Upper lobe of left lung (tissue), 6 donors: Measurements from ENCODE around the gene SYNE3. TPM values are rescaled to one million over a fixed set of nuclear protein-coding genes. Genes with fewer than 3 reads are reported as not detected.

Experiments
- ATAC-seq, 2 donors: fragments of 200-7000 bp; cut with Tn5 transposase; one replicate each; pipeline ENCODE4 v1.9.1; 2022; ENCODE audit warnings: mild to moderate bottlenecking in 2 of 2, moderate library complexity in 2 of 2; ENCODE audit not compliant: low FRiP score in 2 of 2
- DNase-seq, 2 donors: peaks; one replicate each; pipeline ENCODE4 v3.0.0-alpha.2; 2019 to 2020
- H3K27ac ChIP-seq, 4 donors: fragments of 200-600 bp; sonication (generic); one replicate each; pipeline ENCODE4 v1.5.1; 2016 to 2019
- H3K27me3 ChIP-seq, 4 donors: fragments of 200-600 bp; sonication (generic); one replicate each; pipeline ENCODE4 v1.5.1; 2017 to 2019
- H3K36me3 ChIP-seq, 4 donors: fragments of 200-600 bp; sonication (generic); one replicate each; pipeline ENCODE4 v1.5.1; 2016 to 2019
- H3K4me1 ChIP-seq, 4 donors: fragments of 200-600 bp; sonication (generic); one replicate each; pipeline ENCODE4 v1.5.1; 2018 to 2019
- H3K4me3 ChIP-seq, 4 donors: fragments of 200-600 bp; sonication (generic); one replicate each; pipeline ENCODE4 v1.5.1; 2017 to 2019; ENCODE audit warnings: mild to moderate bottlenecking in 2 of 4, moderate library complexity in 1 of 4
- H3K9me3 ChIP-seq, 4 donors: fragments of 200-600 bp; sonication (generic); one replicate each; pipeline ENCODE4 v1.5.1; 2018 to 2019
- CTCF ChIP-seq, 6 experiments: fragments of 450-650 bp in 4 of 6; fragments of 200-600 bp in 2 of 6; sonication (generic) in 2 of 6; IDR thresholded peaks; one replicate each; pipeline ENCODE4 v1.5.1; 2016 to 2019; ENCODE audit warnings: antibody characterized with exemption in 6 of 6
- EP300 ChIP-seq, 4 donors: sonication (generic); formaldehyde crosslinking; IDR thresholded peaks; one replicate each; pipeline ENCODE4 v1.5.1; 2017; ENCODE audit warnings: antibody characterized with exemption in 4 of 4, control low read depth in 2 of 4
- POLR2A ChIP-seq, 4 donors: fragments of 450-650 bp; IDR thresholded peaks; one replicate each; pipeline ENCODE4 v1.5.1; 2016 to 2017; ENCODE audit warnings: antibody characterized with exemption in 4 of 4, mild to moderate bottlenecking in 2 of 4
- POLR2AphosphoS5 ChIP-seq, 2 donors: sonication (generic); formaldehyde crosslinking; IDR thresholded peaks; one replicate each; pipeline ENCODE4 v1.5.1; 2017; ENCODE audit warnings: antibody characterized with exemption in 2 of 2
- WGBS, 2 donors: methylation state at CpG; one replicate each; pipeline ENCODE4 v1.1.5; 2017 to 2018; 5-methylcytosine and 5-hydroxymethylcytosine counted together
- total RNA-seq, 6 donors: library from RNA; depleted of rRNA in 4 of 6; stranded (reverse); fragments of >200 nt in 4 of 6; gene quantifications; one replicate each; pipeline versions ENCODE4 v1.1.0 to v1.2.1, GENCODE V29; 2016 to 2021
- donor health status: DM: no; HTN: no; CAD: no; lungs with moderate emphysema.
- donor health status: DM: no; HTN: yes; CAD: no; lungs with severe emphysema.

The SYNE3 gene
- total RNA-seq, 6 donors from 2014 or later: 15.6 to 38.8 (median 19.0) TPM

DNA sequence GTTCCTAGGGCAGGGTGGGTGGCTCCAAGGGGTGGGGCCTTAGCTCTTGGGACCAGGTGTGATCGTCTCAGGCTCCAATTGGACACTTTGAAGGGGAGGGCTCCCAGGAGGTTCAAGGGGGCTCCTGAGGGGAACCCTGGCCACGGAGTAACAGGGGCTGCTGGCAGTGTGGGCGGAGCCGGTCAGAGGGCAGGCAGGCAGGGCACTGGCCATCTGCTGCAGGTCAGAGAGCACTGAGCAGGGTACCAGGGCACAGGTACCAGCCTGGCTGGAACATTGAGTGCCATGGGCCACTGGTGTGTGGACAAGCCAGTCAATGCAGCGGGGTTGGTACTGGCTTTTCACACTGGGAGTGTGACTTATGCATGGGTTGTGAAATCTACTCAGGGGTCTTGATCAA, 32.2 kb downstream of the SYNE3 start:
- H3K36me3 ChIP-seq: peaks cover 0 to 9% (median 0%) of the 10 kb centered on the region in 4 donors
- H3K9me3 ChIP-seq: no peaks in the 10 kb centered on the region
- no peak for ATAC-seq
- no peak for TF ChIP-seq EP300 (IDR thresholded peaks at IDR 0.05)
- TF ChIP-seq POLR2A (IDR thresholded peaks at IDR 0.05): no peak
- no peak for TF ChIP-seq POLR2AphosphoS5 (IDR thresholded peaks at IDR 0.05)
- TF ChIP-seq CTCF (IDR thresholded peaks at IDR 0.05): no peak
- WGBS, 2 donors: 93 to 98% methylated on average over 5 of the region's 5 CpGs
- H3K27me3 ChIP-seq: no peaks in the 10 kb centered on the region
- peaks cover 17 to 35% (median 25%) of the 10 kb centered on the region in 4 donors for H3K4me1 ChIP-seq
- H3K4me3 ChIP-seq: no peak overlapping the region
- DNase-seq: no peak
- H3K27ac ChIP-seq: no peak overlapping the region

DNA sequence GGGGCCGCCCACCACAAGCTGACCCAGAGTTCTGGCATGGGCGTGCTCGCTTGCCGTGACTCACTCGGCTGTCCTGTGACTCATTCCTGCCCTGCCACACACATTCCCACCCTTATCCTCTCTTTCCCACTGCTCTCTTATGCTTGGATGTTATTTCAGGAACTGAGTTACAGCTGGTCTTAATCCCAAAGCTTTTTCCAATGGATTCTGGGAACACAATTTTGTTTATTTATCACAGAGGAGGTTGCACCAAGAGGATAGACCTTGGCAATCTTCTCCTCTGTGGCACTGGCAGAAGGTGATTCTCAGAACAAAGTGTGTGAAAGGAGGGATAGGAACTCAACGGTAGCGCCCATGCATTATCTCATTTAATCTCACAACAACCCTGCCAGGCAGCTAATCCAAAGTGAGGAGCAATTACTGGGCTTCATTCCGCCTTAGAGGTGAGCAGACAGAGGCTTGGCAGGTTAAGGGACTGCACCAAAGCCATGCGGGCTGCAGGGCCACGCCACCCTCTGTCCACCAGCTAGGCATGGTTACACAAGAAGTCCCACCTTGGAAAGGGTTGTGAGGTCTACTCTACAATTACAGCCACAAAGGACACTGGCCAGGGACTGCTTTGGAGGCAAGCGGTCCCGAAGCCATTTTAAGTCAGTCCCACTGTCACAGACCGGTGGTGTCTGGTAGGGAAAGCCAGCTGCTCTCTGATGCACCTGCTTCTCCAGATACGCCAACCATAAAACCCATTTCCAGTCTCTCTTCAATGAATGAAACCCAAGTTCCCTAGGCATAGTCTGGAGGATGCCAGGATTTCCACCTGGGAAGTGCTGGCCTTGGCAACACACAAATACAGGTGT, 32.9 kb downstream of the SYNE3 start:
- peaks cover 0 to 9% (median 0%) of the 10 kb centered on the region in 4 donors for H3K36me3 ChIP-seq
- 73 to 80% methylated on average over 12 to 14 of the region's 14 CpGs for WGBS, 2 donors
- H3K27ac ChIP-seq: peak overlapping the region in 3 of 4 donors; percentile 27 to 50 (median 36)
- TF ChIP-seq POLR2AphosphoS5 (IDR thresholded peaks at IDR 0.05) (peak; percentile 29 to 41), EP300 (IDR thresholded peaks at IDR 0.05) (peak in 1 of 4 donors; percentile 60), CTCF (IDR thresholded peaks at IDR 0.05) (no peak), POLR2A (IDR thresholded peaks at IDR 0.05) (no peak)
- DNase-seq (peak; percentile 68 to 76), ATAC-seq (peak; percentile 65 to 91)
- no peaks in the 10 kb centered on the region for H3K27me3 ChIP-seq
- no peak overlapping the region for H3K4me3 ChIP-seq
- no peaks in the 10 kb centered on the region for H3K9me3 ChIP-seq
- peaks cover 12 to 28% (median 20%) of the 10 kb centered on the region in 4 donors for H3K4me1 ChIP-seq

DNA sequence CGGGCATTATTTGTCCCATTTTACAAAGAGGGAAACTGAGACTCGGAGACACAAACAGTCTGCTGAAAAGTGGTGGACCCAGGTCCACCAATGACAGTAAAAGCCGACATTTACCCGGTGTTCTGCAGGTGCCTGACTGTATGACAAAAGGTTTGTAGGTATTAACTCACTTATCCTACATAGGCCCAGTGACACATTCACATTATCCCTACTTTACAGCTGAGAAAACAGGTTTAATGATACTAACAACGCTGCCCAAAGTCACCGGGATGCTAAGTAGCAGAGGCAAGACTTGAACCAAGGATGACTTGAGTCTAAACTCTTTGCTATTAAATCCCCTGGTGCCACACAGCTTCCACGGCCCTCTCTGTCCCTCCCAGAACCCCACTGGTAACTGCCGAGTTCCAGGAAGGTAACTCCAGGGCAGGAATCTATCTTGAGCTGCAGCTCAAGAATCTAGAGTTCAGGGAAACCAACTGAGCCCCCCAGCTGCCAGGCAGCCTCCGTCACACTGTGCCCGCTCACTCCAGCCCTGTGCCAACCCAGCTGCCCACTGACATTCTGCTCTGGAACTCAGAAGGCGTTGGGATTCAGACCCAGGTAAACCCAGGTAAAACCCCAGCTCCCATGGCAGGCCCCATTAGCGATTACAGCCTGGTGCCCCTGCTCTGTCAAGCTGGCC, 33.7 kb downstream of the SYNE3 start:
- TF ChIP-seq EP300 (IDR thresholded peaks at IDR 0.05) (no peak), POLR2AphosphoS5 (IDR thresholded peaks at IDR 0.05) (no peak)
- 89 to 95% methylated on average over 10 to 12 of the region's 12 CpGs for WGBS, 2 donors
- DNase-seq (no peak), ATAC-seq (no peak)
- no peak overlapping the region for H3K4me3 ChIP-seq
- H3K4me1 ChIP-seq: peaks cover 12 to 28% (median 20%) of the 10 kb centered on the region in 4 donors
- peak overlapping the region in 3 of 4 donors; percentile 27 to 50 (median 49) for H3K27ac ChIP-seq
- peaks cover 0 to 9% (median 0%) of the 10 kb centered on the region in 4 donors for H3K36me3 ChIP-seq
- no peaks in the 10 kb centered on the region for H3K9me3 ChIP-seq
- no peaks in the 10 kb centered on the region for H3K27me3 ChIP-seq

DNA sequence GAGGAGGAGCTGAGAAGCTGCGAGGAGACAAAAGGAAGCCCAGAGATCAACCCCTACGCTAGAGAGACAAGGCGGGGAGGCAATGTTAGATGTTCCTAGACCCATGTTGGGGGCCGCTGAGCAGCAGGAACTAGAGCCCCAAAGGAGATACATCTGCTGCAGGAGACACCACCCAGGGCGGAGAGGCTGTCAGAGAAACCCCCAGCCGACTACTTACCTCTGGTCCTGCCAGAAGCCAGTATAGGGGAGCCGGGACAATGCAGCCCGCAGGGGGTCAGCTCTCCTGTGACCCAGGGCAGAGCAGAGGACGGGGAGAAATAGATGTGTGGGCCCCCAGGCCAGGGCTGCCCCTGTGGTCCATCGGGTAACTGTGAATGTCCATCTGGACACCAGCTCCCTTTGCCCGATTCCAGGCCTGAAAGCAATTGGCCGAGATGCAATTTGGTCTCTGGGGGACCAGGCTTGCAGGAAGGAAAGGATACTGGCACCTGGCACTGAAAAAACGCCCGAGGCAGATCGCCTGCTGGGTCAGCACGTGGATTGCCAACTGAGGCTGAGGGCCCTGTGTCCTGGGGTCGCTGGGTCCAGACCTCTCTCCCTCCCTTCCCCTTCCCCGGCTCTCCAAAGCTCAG, 34.9 kb downstream of the SYNE3 start:
- WGBS, 2 donors: 92 to 94% methylated on average over 12 to 18 of the region's 18 CpGs
- Histone ChIP-seq H3K27ac (no peak overlapping the region), H3K4me3 (no peak overlapping the region), H3K4me1 (peaks cover 12 to 28% (median 20%) of the 10 kb centered on the region in 4 donors), H3K36me3 (peaks cover 0 to 9% (median 0%) of the 10 kb centered on the region in 4 donors), H3K9me3 (no peaks in the 10 kb centered on the region), H3K27me3 (no peaks in the 10 kb centered on the region)
- DNase-seq: no peak
- ATAC-seq: no peak
- TF ChIP-seq POLR2A (IDR thresholded peaks at IDR 0.05): no peak
- no peak for TF ChIP-seq EP300 (IDR thresholded peaks at IDR 0.05)
- TF ChIP-seq CTCF (IDR thresholded peaks at IDR 0.05): no peak
- no peak for TF ChIP-seq POLR2AphosphoS5 (IDR thresholded peaks at IDR 0.05)

DNA sequence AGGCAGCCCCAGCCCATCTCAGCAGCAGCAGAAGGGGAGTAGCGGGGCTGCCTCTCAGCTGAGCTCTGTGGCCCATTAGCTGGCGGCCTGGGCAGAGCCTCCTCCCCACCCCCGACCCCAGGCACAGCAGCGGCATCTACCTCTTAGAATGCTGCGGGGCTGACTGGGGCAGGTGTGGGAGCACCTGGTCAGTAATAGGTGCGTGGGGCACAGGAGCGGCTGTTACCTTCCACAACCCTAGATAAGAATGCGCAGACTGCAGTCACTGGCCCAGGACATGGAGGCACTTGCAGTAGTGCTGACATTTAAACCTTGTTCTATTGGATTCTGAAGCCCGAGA, 35.6 kb downstream of the SYNE3 start:
- H3K4me1 ChIP-seq: peaks cover 12 to 28% (median 20%) of the 10 kb centered on the region in 4 donors
- TF ChIP-seq POLR2AphosphoS5 (IDR thresholded peaks at IDR 0.05) (no peak), EP300 (IDR thresholded peaks at IDR 0.05) (no peak), POLR2A (IDR thresholded peaks at IDR 0.05) (no peak), CTCF (IDR thresholded peaks at IDR 0.05) (no peak)
- H3K9me3 ChIP-seq: no peaks in the 10 kb centered on the region
- H3K4me3 ChIP-seq: no peak overlapping the region
- H3K27me3 ChIP-seq: no peaks in the 10 kb centered on the region
- peaks cover 0 to 9% (median 0%) of the 10 kb centered on the region in 4 donors for H3K36me3 ChIP-seq
- WGBS, 2 donors: 84 to 92% methylated on average over 6 to 9 of the region's 9 CpGs
- no peak for ATAC-seq
- DNase-seq: no peak
- H3K27ac ChIP-seq: peak overlapping the region in 1 of 4 donors; percentile 6
